Breast epithelium (tissue), 4 donors: Measurements from ENCODE around the gene LRRFIP2. TPM values are rescaled to one million over a fixed set of nuclear protein-coding genes. Genes with fewer than 3 reads are reported as not detected.

Experiments
- DNase-seq, 2 donors: peaks; one replicate each; pipeline ENCODE4 v3.0.0-alpha.2; 2019; ENCODE audit warnings: low spot score in 2 of 2
- H3K27ac ChIP-seq, 2 donors: fragments of 200-600 bp; sonication (generic) in 1 of 2; one replicate each; pipeline ENCODE4 v1.5.1; 2016 to 2019; ENCODE audit warnings: mild to moderate bottlenecking in 1 of 2
- H3K27me3 ChIP-seq, 2 donors: fragments of 200-600 bp; sonication (generic) in 1 of 2; one replicate each; pipeline versions ENCODE4 v1.5.1 to v1.6.0; 2017 to 2019; ENCODE audit warnings: control low read depth in 1 of 2, mild to moderate bottlenecking in 1 of 2
- H3K36me3 ChIP-seq: fragments of 200-600 bp; one replicate; pipeline ENCODE4 v1.5.1; 2019
- H3K4me1 ChIP-seq, 2 donors: fragments of 200-600 bp; sonication (generic); one replicate each; pipeline ENCODE4 v1.5.1; 2016 to 2019; ENCODE audit warnings: control low read depth in 1 of 2
- H3K4me3 ChIP-seq, 3 donors: fragments of 200-600 bp; sonication (generic); 1 replicate in 2 of 3; 2 replicates in 1 of 3; pipeline ENCODE4 v1.5.1; 2016 to 2019; ENCODE audit warnings: mild to moderate bottlenecking in 3 of 3, moderate library complexity in 2 of 3
- H3K9me3 ChIP-seq, 2 donors: fragments of 200-600 bp; sonication (generic) in 1 of 2; one replicate each; pipeline ENCODE4 v1.5.1; 2016 to 2019; ENCODE audit warnings: control low read depth in 1 of 2
- CTCF ChIP-seq, 3 donors: fragments of 450-650 bp; IDR thresholded peaks; one replicate each; pipeline ENCODE4 v1.5.1; 2016 to 2017; ENCODE audit warnings: antibody characterized with exemption in 3 of 3, mild to moderate bottlenecking in 3 of 3, moderate library complexity in 3 of 3
- POLR2A ChIP-seq: fragments of 450-650 bp; IDR thresholded peaks from one replicate; pipeline ENCODE4 v1.6.1; 2016; ENCODE audit warnings: antibody characterized with exemption, mild to moderate bottlenecking, moderate library complexity
- POLR2AphosphoS5 ChIP-seq, 3 donors: sonication (generic); formaldehyde crosslinking; IDR thresholded peaks; one replicate each; pipeline ENCODE4 v1.6.1; 2017; ENCODE audit warnings: antibody characterized with exemption in 3 of 3
- intact Hi-C: fragments of 100-400 bp; cut with DNase I; formaldehyde crosslinking; loops from one replicate; pipeline ENCODE4 v1.15.1; 2023; ENCODE audit warnings: low total_unique reads
- total RNA-seq, 3 donors: library from RNA; depleted of rRNA; stranded (reverse); fragments of >200 nt; gene quantifications; one replicate each; pipeline ENCODE4 v1.1.0, GENCODE V29; 2016

The LRRFIP2 gene
- total RNA-seq, 3 donors from 2014 or later, result 50.2 to 65.9 (median 65.9) TPM

GRCh38 chr3:37144806-37145205, 29.6 kb downstream of the LRRFIP2 start:
- TF ChIP-seq POLR2A, result no peak
- no peak for TF ChIP-seq POLR2AphosphoS5 (IDR thresholded peaks at IDR 0.05)
- no peak for TF ChIP-seq CTCF (IDR thresholded peaks at IDR 0.05)
- H3K4me3 ChIP-seq, result no peak overlapping the region
- no peak for DNase-seq
- intact Hi-C loops, result no loop called here
- H3K4me1 ChIP-seq, result no peaks in the 10 kb centered on the region
- no peaks in the 10 kb centered on the region for H3K36me3 ChIP-seq
- H3K9me3 ChIP-seq, result no peaks in the 10 kb centered on the region
- no peak overlapping the region for H3K27ac ChIP-seq
- no peaks in the 10 kb centered on the region for H3K27me3 ChIP-seq

- Histone ChIP-seq H3K27me3 (no peaks in the 10 kb centered on the region), H3K4me1 (no peaks in the 10 kb centered on the region), H3K27ac (no peak overlapping the region), H3K36me3 (no peaks in the 10 kb centered on the region), H3K9me3 (no peaks in the 10 kb centered on the region), H3K4me3 (no peak overlapping the region)
- TF ChIP-seq POLR2A (no peak), POLR2AphosphoS5 (IDR thresholded peaks at IDR 0.05) (no peak), CTCF (IDR thresholded peaks at IDR 0.05) (no peak)
- intact Hi-C loops, result no loop called here
- DNase-seq, result no peak
Observed at GRCh38 chr3:37143821-37144220, 30.6 kb downstream of the LRRFIP2 start.

- peak in 1 of 2 donors; percentile 53 for DNase-seq
- intact Hi-C loops, result no loop called here
- no peaks in the 10 kb centered on the region for H3K4me1 ChIP-seq
- no peak for TF ChIP-seq POLR2AphosphoS5 (IDR thresholded peaks at IDR 0.05)
- no peak for TF ChIP-seq POLR2A
- no peak for TF ChIP-seq CTCF (IDR thresholded peaks at IDR 0.05)
- no peaks in the 10 kb centered on the region for H3K36me3 ChIP-seq
- H3K4me3 ChIP-seq, result no peak overlapping the region
- H3K27me3 ChIP-seq, result no peaks in the 10 kb centered on the region
- no peaks in the 10 kb centered on the region for H3K9me3 ChIP-seq
- no peak overlapping the region for H3K27ac ChIP-seq
Observed at GRCh38 chr3:37141676-37142075, 32.7 kb downstream of the LRRFIP2 start.

- Histone ChIP-seq H3K36me3 (no peaks in the 10 kb centered on the region), H3K27me3 (no peaks in the 10 kb centered on the region), H3K4me1 (no peaks in the 10 kb centered on the region), H3K27ac (no peak overlapping the region), H3K9me3 (no peaks in the 10 kb centered on the region), H3K4me3 (no peak overlapping the region)
- TF ChIP-seq POLR2AphosphoS5 (IDR thresholded peaks at IDR 0.05) (no peak), CTCF (IDR thresholded peaks at IDR 0.05) (no peak), POLR2A (no peak)
- DNase-seq, result no peak
- intact Hi-C loops, result no loop called here
Observed at GRCh38 chr3:37140899-37141541, 33.4 kb downstream of the LRRFIP2 start.

- no peaks in the 10 kb centered on the region for H3K27me3 ChIP-seq
- H3K36me3 ChIP-seq, result no peaks in the 10 kb centered on the region
- no peak overlapping the region for H3K27ac ChIP-seq
- H3K9me3 ChIP-seq, result no peaks in the 10 kb centered on the region
- TF ChIP-seq CTCF (IDR thresholded peaks at IDR 0.05) (no peak), POLR2A (no peak), POLR2AphosphoS5 (IDR thresholded peaks at IDR 0.05) (no peak)
- no peak overlapping the region for H3K4me3 ChIP-seq
- intact Hi-C loops, result no loop called here
- H3K4me1 ChIP-seq, result no peaks in the 10 kb centered on the region
- no peak for DNase-seq
Observed at GRCh38 chr3:37139567-37140052, 34.8 kb downstream of the LRRFIP2 start.
